Measurements from ENCODE around the gene DHTKD1. TPM values are rescaled to one million over a fixed set of nuclear protein-coding genes. Genes with fewer than 3 reads are reported as not detected.

The DHTKD1 gene
- total RNA-seq, 1 donor from 2014 or later, result 16.7 TPM

DNA sequence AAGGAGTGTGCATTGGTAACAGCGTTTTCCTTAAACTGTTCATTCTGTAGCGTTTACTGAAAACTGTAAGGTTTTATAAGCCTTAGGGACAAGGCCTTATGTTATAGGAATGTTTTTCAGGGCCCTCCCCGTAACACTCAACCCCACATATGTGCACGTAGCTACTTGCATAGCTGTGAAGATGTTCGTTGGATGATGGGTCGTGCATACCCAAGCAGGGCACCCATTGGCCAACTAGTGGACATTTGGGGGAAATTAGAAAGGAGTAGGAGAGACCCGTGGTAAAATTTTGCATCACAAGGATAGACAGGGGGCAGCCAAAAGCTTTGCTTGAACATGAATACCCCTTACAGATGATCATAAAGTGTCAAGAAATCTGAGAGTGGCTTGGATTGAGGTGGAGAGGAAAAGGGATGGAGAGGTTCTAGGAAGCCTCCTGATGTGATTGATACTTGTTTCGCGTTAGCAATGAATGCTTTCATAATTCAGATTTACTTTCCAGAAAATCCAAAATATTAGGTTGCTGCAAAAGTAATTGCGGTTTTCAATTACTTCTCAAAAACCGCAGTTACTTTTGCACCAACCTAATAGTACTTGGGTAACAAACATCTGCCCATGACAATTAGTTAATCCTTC is 61.6 kb downstream of the DHTKD1 start:
- intact Hi-C loops (cut with DNase I), result no loop called here
- ATAC-seq (peak; percentile 14), DNase-seq (no peak)
- TF ChIP-seq, protein P1, sequence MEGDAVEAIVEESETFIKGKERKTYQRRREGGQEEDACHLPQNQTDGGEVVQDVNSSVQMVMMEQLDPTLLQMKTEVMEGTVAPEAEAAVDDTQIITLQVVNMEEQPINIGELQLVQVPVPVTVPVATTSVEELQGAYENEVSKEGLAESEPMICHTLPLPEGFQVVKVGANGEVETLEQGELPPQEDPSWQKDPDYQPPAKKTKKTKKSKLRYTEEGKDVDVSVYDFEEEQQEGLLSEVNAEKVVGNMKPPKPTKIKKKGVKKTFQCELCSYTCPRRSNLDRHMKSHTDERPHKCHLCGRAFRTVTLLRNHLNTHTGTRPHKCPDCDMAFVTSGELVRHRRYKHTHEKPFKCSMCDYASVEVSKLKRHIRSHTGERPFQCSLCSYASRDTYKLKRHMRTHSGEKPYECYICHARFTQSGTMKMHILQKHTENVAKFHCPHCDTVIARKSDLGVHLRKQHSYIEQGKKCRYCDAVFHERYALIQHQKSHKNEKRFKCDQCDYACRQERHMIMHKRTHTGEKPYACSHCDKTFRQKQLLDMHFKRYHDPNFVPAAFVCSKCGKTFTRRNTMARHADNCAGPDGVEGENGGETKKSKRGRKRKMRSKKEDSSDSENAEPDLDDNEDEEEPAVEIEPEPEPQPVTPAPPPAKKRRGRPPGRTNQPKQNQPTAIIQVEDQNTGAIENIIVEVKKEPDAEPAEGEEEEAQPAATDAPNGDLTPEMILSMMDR (IDR thresholded peaks at IDR 0.05), result peak; percentile 56
- H3K9me3 ChIP-seq, result no peaks in the 10 kb centered on the region
- H3K27ac ChIP-seq, result peak overlapping the region; percentile 58
- peaks cover 10% of the 10 kb centered on the region for H3K36me3 ChIP-seq
- peaks cover 10% of the 10 kb centered on the region for H3K4me1 ChIP-seq
- peak overlapping the region; percentile 97 for H3K4me3 ChIP-seq
- H3K27me3 ChIP-seq, result no peaks in the 10 kb centered on the region

DNA sequence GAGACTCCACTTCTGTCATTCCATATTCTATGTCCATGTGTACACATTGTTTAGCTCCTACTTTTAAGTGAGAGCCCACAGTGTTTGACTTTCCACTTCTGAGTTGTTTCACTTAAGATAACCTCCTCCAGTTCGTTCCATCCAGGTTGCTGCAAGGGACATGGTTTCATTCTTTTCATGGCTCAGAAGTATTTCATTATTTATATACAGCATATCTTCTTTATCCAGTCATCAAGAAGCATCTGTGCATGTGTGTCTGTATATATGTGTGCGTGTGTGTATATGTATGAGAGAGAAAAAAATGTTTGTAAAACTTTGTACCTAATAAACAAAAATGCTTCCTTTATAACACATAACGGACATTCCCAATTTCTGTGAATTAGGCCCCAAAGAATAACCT is 66.9 kb downstream of the DHTKD1 start:
- Histone ChIP-seq H3K27me3 (no peaks in the 10 kb centered on the region), H3K4me3 (no peak overlapping the region), H3K36me3 (peaks cover 36% of the 10 kb centered on the region), H3K27ac (no peak overlapping the region), H3K9me3 (no peaks in the 10 kb centered on the region), H3K4me1 (peaks cover 3% of the 10 kb centered on the region)
- DNase-seq (no peak), ATAC-seq (peak; percentile 16)
- TF ChIP-seq, protein P1 (IDR thresholded peaks at IDR 0.05), result no peak
- intact Hi-C loops (cut with DNase I), result no loop called here

DNA sequence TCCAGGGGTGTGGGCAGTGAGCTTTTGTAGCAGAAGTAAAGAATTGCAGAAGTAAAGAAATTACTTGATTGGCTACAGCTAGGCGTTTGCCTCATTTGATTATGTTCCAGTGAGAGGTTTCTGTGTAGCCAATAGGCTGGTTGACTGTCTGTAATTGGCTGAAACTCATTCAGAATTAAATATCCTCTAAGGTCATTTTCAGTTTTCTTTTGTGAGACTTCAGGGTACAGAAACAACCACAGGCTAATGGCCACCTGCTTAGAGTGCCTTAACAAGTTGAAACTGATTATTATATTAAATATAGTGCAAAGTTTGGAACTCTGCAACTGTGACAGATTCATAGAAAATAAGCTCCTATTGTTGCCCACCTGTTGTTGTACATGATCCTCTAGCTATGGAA is 71.3 kb downstream of the DHTKD1 start:
- no peaks in the 10 kb centered on the region for H3K27me3 ChIP-seq
- H3K4me1 ChIP-seq, result no peaks in the 10 kb centered on the region
- DNase-seq (no peak), ATAC-seq (no peak)
- peaks cover 43% of the 10 kb centered on the region for H3K36me3 ChIP-seq
- no peak overlapping the region for H3K4me3 ChIP-seq
- no peak overlapping the region for H3K27ac ChIP-seq
- no peaks in the 10 kb centered on the region for H3K9me3 ChIP-seq
- TF ChIP-seq, protein P1 (IDR thresholded peaks at IDR 0.05), result no peak
- intact Hi-C loops (cut with DNase I), result no loop called here

DNA sequence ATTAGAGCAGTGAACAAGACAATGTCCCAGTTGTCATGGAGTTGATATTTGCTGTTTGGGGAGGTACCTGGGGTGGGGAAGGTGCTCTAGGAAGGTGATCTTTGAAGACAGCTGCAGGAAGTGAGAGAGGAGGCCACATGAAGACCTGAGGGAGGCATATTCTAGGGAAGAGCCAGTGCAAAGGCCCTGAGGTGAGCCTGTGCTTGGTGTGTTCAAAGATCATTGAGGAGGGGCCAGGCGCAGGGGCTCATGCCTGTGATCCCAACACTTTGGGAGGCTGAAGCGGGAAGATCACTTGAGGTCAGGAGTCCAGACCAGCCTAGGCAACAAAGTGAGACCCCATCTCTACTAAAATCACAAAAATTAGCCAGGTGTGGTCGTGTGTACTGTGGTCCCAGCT is 75.8 kb downstream of the DHTKD1 start:
- DNase-seq (no peak), ATAC-seq (no peak)
- no peaks in the 10 kb centered on the region for H3K9me3 ChIP-seq
- no peaks in the 10 kb centered on the region for H3K27me3 ChIP-seq
- TF ChIP-seq, protein P1 (IDR thresholded peaks at IDR 0.05), result no peak
- no peak overlapping the region for H3K27ac ChIP-seq
- no peak overlapping the region for H3K4me3 ChIP-seq
- intact Hi-C loops (cut with DNase I), result no loop called here
- peaks cover 24% of the 10 kb centered on the region for H3K36me3 ChIP-seq
- no peaks in the 10 kb centered on the region for H3K4me1 ChIP-seq

DNA sequence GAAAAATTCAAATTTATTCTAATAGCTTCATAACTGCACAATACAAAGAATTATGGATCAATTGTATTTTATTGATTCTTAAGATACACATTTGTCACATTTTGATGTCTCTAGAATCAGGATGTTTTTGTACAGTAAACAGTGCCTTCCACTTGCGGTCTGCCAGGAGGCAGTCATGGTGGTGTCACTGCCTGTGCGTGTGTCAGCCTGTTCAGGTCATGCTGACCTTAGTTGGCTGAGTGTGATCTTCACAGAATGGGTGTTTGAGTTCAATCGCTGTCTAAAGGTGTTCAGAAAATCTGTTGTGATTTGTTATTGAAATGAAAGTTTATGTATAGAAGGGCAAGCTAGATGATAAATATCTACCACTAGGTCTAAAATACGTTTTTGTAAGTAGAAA is 81.4 kb downstream of the DHTKD1 start:
- DNase-seq (no peak), ATAC-seq (no peak)
- no peaks in the 10 kb centered on the region for H3K27me3 ChIP-seq
- intact Hi-C loops (cut with DNase I), result no loop called here
- H3K9me3 ChIP-seq, result no peaks in the 10 kb centered on the region
- H3K4me3 ChIP-seq, result no peak overlapping the region
- H3K4me1 ChIP-seq, result no peaks in the 10 kb centered on the region
- H3K36me3 ChIP-seq, result peaks cover 29% of the 10 kb centered on the region
- TF ChIP-seq, protein P1 (IDR thresholded peaks at IDR 0.05), result no peak
- H3K27ac ChIP-seq, result no peak overlapping the region

GRCh38 chr10:12154516-12154915 is 85.8 kb downstream of the DHTKD1 start:
- no peaks in the 10 kb centered on the region for H3K9me3 ChIP-seq
- intact Hi-C loops (cut with DNase I), result no loop called here
- peaks cover 43% of the 10 kb centered on the region for H3K36me3 ChIP-seq
- DNase-seq, result no peak
- H3K4me1 ChIP-seq, result no peaks in the 10 kb centered on the region
- no peaks in the 10 kb centered on the region for H3K27me3 ChIP-seq
- H3K4me3 ChIP-seq, result no peak overlapping the region
- no peak for ATAC-seq
- no peak overlapping the region for H3K27ac ChIP-seq
- TF ChIP-seq, protein P1 (IDR thresholded peaks at IDR 0.05), result no peak

Measured in upper lobe of right lung (tissue), 1 donor.